Measurements from ENCODE around the gene C11orf91.

GRCh38 chr11:33722590-33723234 lies 22.1 kb upstream of the C11orf91 start:
- TF ChIP-seq, protein P1, sequence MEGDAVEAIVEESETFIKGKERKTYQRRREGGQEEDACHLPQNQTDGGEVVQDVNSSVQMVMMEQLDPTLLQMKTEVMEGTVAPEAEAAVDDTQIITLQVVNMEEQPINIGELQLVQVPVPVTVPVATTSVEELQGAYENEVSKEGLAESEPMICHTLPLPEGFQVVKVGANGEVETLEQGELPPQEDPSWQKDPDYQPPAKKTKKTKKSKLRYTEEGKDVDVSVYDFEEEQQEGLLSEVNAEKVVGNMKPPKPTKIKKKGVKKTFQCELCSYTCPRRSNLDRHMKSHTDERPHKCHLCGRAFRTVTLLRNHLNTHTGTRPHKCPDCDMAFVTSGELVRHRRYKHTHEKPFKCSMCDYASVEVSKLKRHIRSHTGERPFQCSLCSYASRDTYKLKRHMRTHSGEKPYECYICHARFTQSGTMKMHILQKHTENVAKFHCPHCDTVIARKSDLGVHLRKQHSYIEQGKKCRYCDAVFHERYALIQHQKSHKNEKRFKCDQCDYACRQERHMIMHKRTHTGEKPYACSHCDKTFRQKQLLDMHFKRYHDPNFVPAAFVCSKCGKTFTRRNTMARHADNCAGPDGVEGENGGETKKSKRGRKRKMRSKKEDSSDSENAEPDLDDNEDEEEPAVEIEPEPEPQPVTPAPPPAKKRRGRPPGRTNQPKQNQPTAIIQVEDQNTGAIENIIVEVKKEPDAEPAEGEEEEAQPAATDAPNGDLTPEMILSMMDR (IDR thresholded peaks at IDR 0.05), result no peak
- TF ChIP-seq REST (IDR thresholded peaks at IDR 0.05; ENCODE audit: insufficient read depth in 1 of 2, low read depth in 2 of 2, low read length in 1 of 2), result no peak
- TF ChIP-seq POLR2AphosphoS5 (IDR thresholded peaks at IDR 0.05; ENCODE audit: low read depth, low read length), result no peak
- no peak for TF ChIP-seq SIN3A (IDR thresholded peaks at IDR 0.05; ENCODE audit: borderline replicate concordance, insufficient read depth, low read depth, low read length)
- no peak for TF ChIP-seq TCF7L2 (IDR thresholded peaks at IDR 0.05; ENCODE audit: low read depth, low read length)
